Fibroblast of skin of back (primary cell): ENCODE data around the gene CNNM3.

Source experiments
- DNase-seq: peaks from one replicate; pipeline ENCODE4 v3.0.0-alpha.2; 2013

CNNM3 gene

GRCh38 chr2:96879545-96880040, 63.5 kb downstream of the CNNM3 start:
- no peak for DNase-seq

GRCh38 chr2:96880891-96881273, 64.8 kb downstream of the CNNM3 start:
- DNase-seq = no peak

- no peak for DNase-seq
Observed at GRCh38 chr2:96881349-96882195, 65.5 kb downstream of the CNNM3 start.

- DNase-seq = no peak
Observed at GRCh38 chr2:96882230-96882629, 66.2 kb downstream of the CNNM3 start.

- no peak for DNase-seq
Observed at GRCh38 chr2:96882906-96883305, 66.8 kb downstream of the CNNM3 start.

GRCh38 chr2:96883306-96883705, 67.2 kb downstream of the CNNM3 start:
- no peak for DNase-seq
